ENCODE data around the gene WIPF3.
A peak's percentile ranks its signal among the peaks of the same experiment; 100 is the strongest.

The WIPF3 gene

GRCh38 chr7:29793507-29793906, 12.8 kb upstream of the WIPF3 start:
- no peak overlapping the region for H3K9ac ChIP-seq (ENCODE audit: low read length in 5 of 5)
- no peaks in the 10 kb centered on the region for H3K27me3 ChIP-seq (ENCODE audit: control insufficient read depth in 5 of 5, insufficient read depth in 4 of 5, low read length in 5 of 5)
- H3K4me3 ChIP-seq (ENCODE audit: low read depth in 1 of 5, low read length in 5 of 5) = no peak overlapping the region
- H3K36me3 ChIP-seq (ENCODE audit: control insufficient read depth in 5 of 5, insufficient read depth in 5 of 5, low read length in 5 of 5) = no peaks in the 10 kb centered on the region
- H3K27ac ChIP-seq (ENCODE audit: low read depth, low read length) = no peak overlapping the region
- no peaks in the 10 kb centered on the region for H3K4me1 ChIP-seq (ENCODE audit: control insufficient read depth in 5 of 5, insufficient read depth in 5 of 5, low read length in 5 of 5)
- H3K9me3 ChIP-seq (ENCODE audit: control insufficient read depth in 5 of 5, low read length in 5 of 5) = peaks cover 0 to 4% (median 0%) of the 10 kb centered on the region in 5 donors

- Histone ChIP-seq H3K4me1 (ENCODE audit: control insufficient read depth in 5 of 5, insufficient read depth in 5 of 5, low read length in 5 of 5) (no peaks in the 10 kb centered on the region), H3K27me3 (ENCODE audit: control insufficient read depth in 5 of 5, insufficient read depth in 4 of 5, low read length in 5 of 5) (no peaks in the 10 kb centered on the region), H3K27ac (ENCODE audit: low read depth, low read length) (no peak overlapping the region), H3K36me3 (ENCODE audit: control insufficient read depth in 5 of 5, insufficient read depth in 5 of 5, low read length in 5 of 5) (no peaks in the 10 kb centered on the region), H3K4me3 (ENCODE audit: low read depth in 1 of 5, low read length in 5 of 5) (no peak overlapping the region), H3K9ac (ENCODE audit: low read length in 5 of 5) (no peak overlapping the region), H3K9me3 (ENCODE audit: control insufficient read depth in 5 of 5, low read length in 5 of 5) (peaks cover 0 to 4% (median 0%) of the 10 kb centered on the region in 5 donors)
Measured at GRCh38 chr7:29794959-29795629, 11.2 kb upstream of the WIPF3 start.

- Histone ChIP-seq H3K27ac (ENCODE audit: low read depth, low read length) (no peak overlapping the region), H3K36me3 (ENCODE audit: control insufficient read depth in 5 of 5, insufficient read depth in 5 of 5, low read length in 5 of 5) (no peaks in the 10 kb centered on the region), H3K9ac (ENCODE audit: low read length in 5 of 5) (no peak overlapping the region), H3K9me3 (ENCODE audit: control insufficient read depth in 5 of 5, low read length in 5 of 5) (peaks cover 0 to 4% (median 0%) of the 10 kb centered on the region in 5 donors), H3K4me1 (ENCODE audit: control insufficient read depth in 5 of 5, insufficient read depth in 5 of 5, low read length in 5 of 5) (no peaks in the 10 kb centered on the region), H3K27me3 (ENCODE audit: control insufficient read depth in 5 of 5, insufficient read depth in 4 of 5, low read length in 5 of 5) (no peaks in the 10 kb centered on the region), H3K4me3 (ENCODE audit: low read depth in 1 of 5, low read length in 5 of 5) (no peak overlapping the region)
Measured at GRCh38 chr7:29795696-29796580, 10.4 kb upstream of the WIPF3 start.

GRCh38 chr7:29797112-29797944, 9.0 kb upstream of the WIPF3 start:
- H3K4me3 ChIP-seq (ENCODE audit: low read depth in 1 of 5, low read length in 5 of 5) = no peak overlapping the region
- no peak overlapping the region for H3K9ac ChIP-seq (ENCODE audit: low read length in 5 of 5)
- peaks cover 0 to 4% (median 0%) of the 10 kb centered on the region in 5 donors for H3K9me3 ChIP-seq (ENCODE audit: control insufficient read depth in 5 of 5, low read length in 5 of 5)
- no peaks in the 10 kb centered on the region for H3K27me3 ChIP-seq (ENCODE audit: control insufficient read depth in 5 of 5, insufficient read depth in 4 of 5, low read length in 5 of 5)
- no peaks in the 10 kb centered on the region for H3K36me3 ChIP-seq (ENCODE audit: control insufficient read depth in 5 of 5, insufficient read depth in 5 of 5, low read length in 5 of 5)
- no peaks in the 10 kb centered on the region for H3K4me1 ChIP-seq (ENCODE audit: control insufficient read depth in 5 of 5, insufficient read depth in 5 of 5, low read length in 5 of 5)
- H3K27ac ChIP-seq (ENCODE audit: low read depth, low read length) = no peak overlapping the region

GRCh38 chr7:29798422-29798821, 7.9 kb upstream of the WIPF3 start:
- no peak overlapping the region for H3K9ac ChIP-seq (ENCODE audit: low read length in 5 of 5)
- H3K36me3 ChIP-seq (ENCODE audit: control insufficient read depth in 5 of 5, insufficient read depth in 5 of 5, low read length in 5 of 5) = no peaks in the 10 kb centered on the region
- H3K4me1 ChIP-seq (ENCODE audit: control insufficient read depth in 5 of 5, insufficient read depth in 5 of 5, low read length in 5 of 5) = no peaks in the 10 kb centered on the region
- H3K27ac ChIP-seq (ENCODE audit: low read depth, low read length) = no peak overlapping the region
- H3K27me3 ChIP-seq (ENCODE audit: control insufficient read depth in 5 of 5, insufficient read depth in 4 of 5, low read length in 5 of 5) = peaks cover 0 to 6% (median 0%) of the 10 kb centered on the region in 5 donors
- H3K4me3 ChIP-seq (ENCODE audit: low read depth in 1 of 5, low read length in 5 of 5) = no peak overlapping the region
- H3K9me3 ChIP-seq (ENCODE audit: control insufficient read depth in 5 of 5, low read length in 5 of 5) = peaks cover 0 to 4% (median 0%) of the 10 kb centered on the region in 5 donors

GRCh38 chr7:29801929-29802328, 4.4 kb upstream of the WIPF3 start:
- H3K4me3 ChIP-seq (ENCODE audit: low read depth in 1 of 5, low read length in 5 of 5) = no peak overlapping the region
- H3K9me3 ChIP-seq (ENCODE audit: control insufficient read depth in 5 of 5, low read length in 5 of 5) = no peaks in the 10 kb centered on the region
- no peaks in the 10 kb centered on the region for H3K36me3 ChIP-seq (ENCODE audit: control insufficient read depth in 5 of 5, insufficient read depth in 5 of 5, low read length in 5 of 5)
- peaks cover 0 to 13% (median under 1%) of the 10 kb centered on the region in 5 donors for H3K27me3 ChIP-seq (ENCODE audit: control insufficient read depth in 5 of 5, insufficient read depth in 4 of 5, low read length in 5 of 5)
- H3K27ac ChIP-seq (ENCODE audit: low read depth, low read length) = no peak overlapping the region
- no peak overlapping the region for H3K9ac ChIP-seq (ENCODE audit: low read length in 5 of 5)
- peaks cover 0 to 10% (median 2%) of the 10 kb centered on the region in 5 donors for H3K4me1 ChIP-seq (ENCODE audit: control insufficient read depth in 5 of 5, insufficient read depth in 5 of 5, low read length in 5 of 5)

GRCh38 chr7:29805031-29805430, 1.3 kb upstream of the WIPF3 start:
- H3K9me3 ChIP-seq (ENCODE audit: control insufficient read depth in 5 of 5, low read length in 5 of 5) = no peaks in the 10 kb centered on the region
- H3K4me3 ChIP-seq (ENCODE audit: low read depth in 1 of 5, low read length in 5 of 5) = no peak overlapping the region
- H3K27ac ChIP-seq (ENCODE audit: low read depth, low read length) = no peak overlapping the region
- peaks cover 0 to 32% (median 14%) of the 10 kb centered on the region in 5 donors for H3K27me3 ChIP-seq (ENCODE audit: control insufficient read depth in 5 of 5, insufficient read depth in 4 of 5, low read length in 5 of 5)
- peaks cover 0 to 19% (median 11%) of the 10 kb centered on the region in 5 donors for H3K4me1 ChIP-seq (ENCODE audit: control insufficient read depth in 5 of 5, insufficient read depth in 5 of 5, low read length in 5 of 5)
- H3K36me3 ChIP-seq (ENCODE audit: control insufficient read depth in 5 of 5, insufficient read depth in 5 of 5, low read length in 5 of 5) = no peaks in the 10 kb centered on the region
- no peak overlapping the region for H3K9ac ChIP-seq (ENCODE audit: low read length in 5 of 5)

- Histone ChIP-seq H3K36me3 (ENCODE audit: control insufficient read depth in 5 of 5, insufficient read depth in 5 of 5, low read length in 5 of 5) (no peaks in the 10 kb centered on the region), H3K27ac (ENCODE audit: low read depth, low read length) (no peak overlapping the region), H3K4me1 (ENCODE audit: control insufficient read depth in 5 of 5, insufficient read depth in 5 of 5, low read length in 5 of 5) (peaks cover 0 to 19% (median 11%) of the 10 kb centered on the region in 5 donors), H3K4me3 (ENCODE audit: low read depth in 1 of 5, low read length in 5 of 5) (peak overlapping the region in 4 of 5 donors; percentile 48 to 64 (median 56)), H3K27me3 (ENCODE audit: control insufficient read depth in 5 of 5, insufficient read depth in 4 of 5, low read length in 5 of 5) (peaks cover 0 to 34% (median 14%) of the 10 kb centered on the region in 5 donors), H3K9ac (ENCODE audit: low read length in 5 of 5) (peak overlapping the region in 1 of 5 donors; percentile 49), H3K9me3 (ENCODE audit: control insufficient read depth in 5 of 5, low read length in 5 of 5) (no peaks in the 10 kb centered on the region)
Measured at GRCh38 chr7:29805886-29806207, 461 bp upstream of the WIPF3 start.

GRCh38 chr7:29806995-29807841, 910 bp downstream of the WIPF3 start:
- Histone ChIP-seq H3K9me3 (ENCODE audit: control insufficient read depth in 5 of 5, low read length in 5 of 5) (no peaks in the 10 kb centered on the region), H3K4me1 (ENCODE audit: control insufficient read depth in 5 of 5, insufficient read depth in 5 of 5, low read length in 5 of 5) (peaks cover 0 to 19% (median 11%) of the 10 kb centered on the region in 5 donors), H3K9ac (ENCODE audit: low read length in 5 of 5) (peak overlapping the region in 1 of 5 donors; percentile 49), H3K36me3 (ENCODE audit: control insufficient read depth in 5 of 5, insufficient read depth in 5 of 5, low read length in 5 of 5) (no peaks in the 10 kb centered on the region), H3K4me3 (ENCODE audit: low read depth in 1 of 5, low read length in 5 of 5) (peak overlapping the region; percentile 48 to 64 (median 59)), H3K27ac (ENCODE audit: low read depth, low read length) (no peak overlapping the region), H3K27me3 (ENCODE audit: control insufficient read depth in 5 of 5, insufficient read depth in 4 of 5, low read length in 5 of 5) (peaks cover 0 to 34% (median 14%) of the 10 kb centered on the region in 5 donors)

All from subcutaneous abdominal adipose tissue (tissue), 5 donors.